Stomach smooth muscle (tissue), 2 donors: Measurements from ENCODE around the gene USP49.
"Not testable (repeated sequence)": the region's sequence is repeated elsewhere in the genome, so short reads cannot be mapped to it uniquely, and the experiment has no call there.

ENCODE experiments used
- H3K27ac ChIP-seq: one replicate; pipeline ENCODE4 v1.7.0; 2013; ENCODE audit warnings: mild to moderate bottlenecking, low read length, inconsistent platforms
- H3K27me3 ChIP-seq, 2 donors: one replicate each; pipeline ENCODE4 v1.7.0; 2013; ENCODE audit warnings: low read length in 2 of 2; ENCODE audit not compliant: insufficient read depth in 2 of 2, control insufficient read depth in 1 of 2
- H3K36me3 ChIP-seq, 2 donors: one replicate each; pipeline ENCODE4 v1.7.0; 2013; ENCODE audit warnings: low read length in 2 of 2; ENCODE audit not compliant: control insufficient read depth in 2 of 2, insufficient read depth in 2 of 2
- H3K4me1 ChIP-seq: one replicate; pipeline ENCODE4 v1.7.0; 2013; ENCODE audit warnings: low read length; ENCODE audit not compliant: control insufficient read depth, insufficient read depth
- H3K4me3 ChIP-seq, 2 donors: one replicate each; pipeline ENCODE4 v1.7.0; 2013; ENCODE audit warnings: low read length in 2 of 2
- H3K9ac ChIP-seq, 2 donors: one replicate each; pipeline ENCODE4 v1.7.0; 2013; ENCODE audit warnings: low read length in 2 of 2, mild to moderate bottlenecking in 1 of 2
- H3K9me3 ChIP-seq, 2 donors: one replicate each; pipeline ENCODE4 v1.7.0; 2013; ENCODE audit warnings: low read length in 2 of 2; ENCODE audit not compliant: control insufficient read depth in 2 of 2
- donor health status: healthy.
- donor health status: Pancreatic carcinoma.

USP49 gene

GRCh38 chr6:41767112-41767833 lies 127.9 kb downstream of the USP49 start:
- Histone ChIP-seq H3K27me3 (no peaks in the 10 kb centered on the region), H3K4me1 (peaks cover 12% of the 10 kb centered on the region), H3K4me3 (no peak overlapping the region), H3K9ac (peak overlapping the region in 1 of 2 donors; percentile 42), H3K9me3 (no peaks in the 10 kb centered on the region), H3K36me3 (peaks cover 5 to 16% of the 10 kb centered on the region in 2 donors), H3K27ac (no peak overlapping the region)

- H3K4me3 ChIP-seq, H3K9ac ChIP-seq, H3K27me3 ChIP-seq, H3K36me3 ChIP-seq, H3K9me3 ChIP-seq, H3K27ac ChIP-seq: not testable (repeated sequence)
- H3K4me1 ChIP-seq, result peaks cover 12% of the 10 kb centered on the region
Observed at GRCh38 chr6:41766043-41766664, 129.0 kb downstream of the USP49 start.

- peaks cover 12% of the 10 kb centered on the region for H3K4me1 ChIP-seq
- H3K27me3 ChIP-seq, result no peaks in the 10 kb centered on the region
- no peak overlapping the region for H3K4me3 ChIP-seq
- H3K9me3 ChIP-seq, result no peaks in the 10 kb centered on the region
- no peaks in the 10 kb centered on the region for H3K36me3 ChIP-seq
- no peak overlapping the region for H3K9ac ChIP-seq
- H3K27ac ChIP-seq, result no peak overlapping the region
Observed at GRCh38 chr6:41763470-41763869, 131.7 kb downstream of the USP49 start.

DNA sequence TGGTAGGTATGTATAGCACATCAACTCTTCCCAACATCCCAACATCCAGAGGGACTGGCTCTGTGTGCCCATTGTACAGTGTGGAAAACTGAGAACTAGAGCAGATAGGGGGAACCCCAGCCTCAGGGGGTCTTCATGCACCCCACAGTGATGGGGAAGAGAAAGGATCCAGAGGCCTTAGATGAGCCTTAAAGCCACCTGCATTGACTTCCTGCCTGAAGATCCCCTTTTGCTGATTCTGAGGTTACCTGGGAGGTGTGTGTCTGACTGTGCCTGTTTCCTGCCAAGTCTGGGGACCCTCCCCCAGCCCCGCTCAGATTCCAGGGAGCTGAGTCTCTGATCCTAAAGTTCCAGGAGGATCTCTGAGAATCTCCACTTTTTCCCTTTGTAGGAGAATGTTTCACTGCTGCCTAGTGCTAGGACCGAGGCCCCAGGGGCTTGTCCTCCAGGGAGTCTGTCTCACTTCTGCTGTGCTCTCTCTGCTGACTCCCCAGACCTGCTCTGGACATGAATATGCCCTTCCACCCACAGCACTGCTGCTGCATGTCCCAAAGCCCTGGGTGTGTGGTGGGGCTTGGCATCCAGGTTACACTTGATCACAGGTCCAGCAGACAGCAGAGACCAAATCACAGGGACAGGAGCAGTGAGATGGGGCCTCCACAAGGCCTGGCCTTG lies 135.1 kb downstream of the USP49 start:
- no peaks in the 10 kb centered on the region for H3K4me1 ChIP-seq
- no peak overlapping the region for H3K9ac ChIP-seq
- no peaks in the 10 kb centered on the region for H3K9me3 ChIP-seq
- H3K36me3 ChIP-seq, result no peaks in the 10 kb centered on the region
- H3K4me3 ChIP-seq, result no peak overlapping the region
- no peak overlapping the region for H3K27ac ChIP-seq
- no peaks in the 10 kb centered on the region for H3K27me3 ChIP-seq

- no peak overlapping the region for H3K9ac ChIP-seq
Observed at GRCh38 chr6:41759106-41759904, 135.9 kb downstream of the USP49 start.

GRCh38 chr6:41758641-41759035 lies 136.5 kb downstream of the USP49 start:
- H3K36me3 ChIP-seq, result no peaks in the 10 kb centered on the region
- no peak overlapping the region for H3K27ac ChIP-seq
- H3K4me3 ChIP-seq, result no peak overlapping the region
- no peaks in the 10 kb centered on the region for H3K4me1 ChIP-seq
- no peaks in the 10 kb centered on the region for H3K9me3 ChIP-seq
- no peak overlapping the region for H3K9ac ChIP-seq
- H3K27me3 ChIP-seq, result no peaks in the 10 kb centered on the region

More at GRCh38 chr6:41759106-41759904, 135.9 kb downstream of the USP49 start:
- no peak overlapping the region for H3K27ac ChIP-seq
- H3K4me1 ChIP-seq, result no peaks in the 10 kb centered on the region
- no peak overlapping the region for H3K4me3 ChIP-seq
- no peaks in the 10 kb centered on the region for H3K36me3 ChIP-seq
- H3K27me3 ChIP-seq, result no peaks in the 10 kb centered on the region
- H3K9me3 ChIP-seq, result no peaks in the 10 kb centered on the region

DNA sequence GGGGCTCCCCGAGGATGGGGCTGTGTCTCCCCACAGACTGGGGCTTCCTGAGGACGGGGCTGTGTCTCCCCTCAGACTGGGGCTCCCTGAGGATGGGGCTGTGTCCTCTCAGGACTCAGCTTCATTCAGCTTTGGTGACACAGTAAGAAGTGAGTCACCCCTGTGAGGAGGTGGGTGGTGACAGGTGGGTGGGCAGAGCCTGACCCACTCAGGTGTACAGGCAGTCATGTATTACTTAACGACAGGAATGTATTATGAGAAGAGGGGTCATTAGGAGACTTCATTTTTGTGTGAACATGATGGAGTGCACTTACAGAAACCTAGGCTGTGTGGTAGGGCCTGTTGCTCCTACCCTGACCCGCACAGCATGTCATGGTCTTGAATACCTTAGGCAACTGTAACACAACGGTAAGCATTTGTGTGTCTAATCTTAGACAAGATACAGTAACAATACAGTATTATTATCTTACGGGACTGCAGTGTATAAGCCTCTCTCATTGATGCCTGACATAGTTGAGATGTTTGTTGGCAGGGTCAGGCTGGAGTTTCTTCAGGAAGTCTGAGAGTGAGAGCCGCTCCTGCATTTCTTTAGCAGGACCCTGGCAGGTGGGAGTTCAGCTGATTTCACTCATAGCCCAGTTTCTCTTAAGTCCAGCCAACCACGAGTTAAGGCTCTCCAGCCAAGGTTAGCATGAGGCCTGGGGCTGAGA lies 137.1 kb downstream of the USP49 start:
- Histone ChIP-seq H3K4me1 (no peaks in the 10 kb centered on the region), H3K27ac (no peak overlapping the region), H3K4me3 (no peak overlapping the region), H3K9ac (no peak overlapping the region), H3K36me3 (no peaks in the 10 kb centered on the region), H3K9me3 (no peaks in the 10 kb centered on the region), H3K27me3 (no peaks in the 10 kb centered on the region)

GRCh38 chr6:41757271-41757670 lies 137.9 kb downstream of the USP49 start:
- Histone ChIP-seq H3K9ac (no peak overlapping the region), H3K36me3 (no peaks in the 10 kb centered on the region), H3K9me3 (no peaks in the 10 kb centered on the region), H3K4me1 (no peaks in the 10 kb centered on the region), H3K4me3 (no peak overlapping the region), H3K27me3 (no peaks in the 10 kb centered on the region), H3K27ac (no peak overlapping the region)

DNA sequence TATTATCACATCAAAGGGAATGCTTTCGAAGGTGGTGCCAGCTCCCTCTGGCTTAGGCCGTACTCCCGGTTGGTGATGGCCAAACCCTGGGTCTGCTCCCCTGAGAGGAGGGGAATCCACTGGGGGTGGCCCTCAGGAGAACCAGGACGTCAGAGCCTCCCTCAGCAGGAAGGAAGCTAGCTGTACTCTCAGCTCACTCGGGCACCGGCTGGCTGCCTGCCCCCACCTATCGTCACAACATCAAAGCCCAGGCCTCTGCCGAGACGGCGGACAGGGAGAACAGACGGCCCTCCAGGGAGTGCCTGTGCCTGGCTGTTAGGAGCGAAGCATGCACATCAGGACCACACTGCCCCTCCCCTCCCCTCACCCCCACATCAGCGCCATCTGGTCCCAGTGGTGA lies 138.8 kb downstream of the USP49 start:
- Histone ChIP-seq H3K27me3 (no peaks in the 10 kb centered on the region), H3K4me1 (no peaks in the 10 kb centered on the region), H3K4me3 (no peak overlapping the region), H3K9me3 (no peaks in the 10 kb centered on the region), H3K27ac (no peak overlapping the region), H3K9ac (no peak overlapping the region), H3K36me3 (no peaks in the 10 kb centered on the region)

DNA sequence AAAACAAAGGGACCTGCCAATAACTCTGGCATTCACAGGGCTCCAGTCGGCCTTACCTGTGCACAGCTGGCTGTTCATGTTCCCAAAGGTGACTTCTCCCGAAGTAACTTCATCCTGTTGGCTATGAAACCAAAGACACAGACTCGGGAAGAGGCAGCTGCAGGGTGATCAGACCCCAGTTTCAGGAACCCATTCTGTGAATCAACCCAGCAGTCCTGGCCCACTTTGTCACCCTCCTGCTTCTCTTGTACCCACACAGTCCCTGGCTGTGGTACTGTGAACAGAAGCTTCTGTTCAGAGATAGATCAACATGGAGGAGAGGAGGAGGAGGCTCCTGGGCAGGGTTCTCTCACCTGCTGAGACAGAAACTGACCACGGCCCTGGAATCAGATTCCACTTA lies 139.3 kb downstream of the USP49 start:
- Histone ChIP-seq H3K9me3 (no peaks in the 10 kb centered on the region), H3K27ac (no peak overlapping the region), H3K4me1 (no peaks in the 10 kb centered on the region), H3K36me3 (no peaks in the 10 kb centered on the region), H3K9ac (no peak overlapping the region), H3K4me3 (no peak overlapping the region), H3K27me3 (no peaks in the 10 kb centered on the region)
